IPS-18a (cell line): ENCODE measurements around the gene SPATA22.
"Not testable (repeated sequence)": the region's sequence is repeated elsewhere in the genome, so short reads cannot be mapped to it uniquely, and the experiment has no call there.

ENCODE experiments used
- H3K27ac ChIP-seq: one replicate; pipeline ENCODE4 v1.5.1; 2013; ENCODE audit warnings: low read length
- H3K27me3 ChIP-seq: one replicate; pipeline ENCODE4 v1.6.1; 2013; ENCODE audit warnings: mild to moderate bottlenecking, low read length; ENCODE audit not compliant: control insufficient read depth, insufficient read depth
- H3K36me3 ChIP-seq: one replicate; pipeline ENCODE4 v1.6.1; 2013; ENCODE audit warnings: low read depth, low read length; ENCODE audit not compliant: control insufficient read depth
- H3K4me1 ChIP-seq: one replicate; pipeline ENCODE4 v1.6.1; 2013; ENCODE audit warnings: low read depth, low read length; ENCODE audit not compliant: control insufficient read depth
- H3K4me3 ChIP-seq: one replicate; pipeline ENCODE4 v1.5.1; 2013; ENCODE audit warnings: low read length
- H3K9ac ChIP-seq: one replicate; pipeline ENCODE4 v1.6.1; 2013; ENCODE audit warnings: mild to moderate bottlenecking, low read length, moderate library complexity
- H3K9me3 ChIP-seq: one replicate; pipeline ENCODE4 v1.6.1; 2013; ENCODE audit warnings: low read depth, low read length; ENCODE audit not compliant: control insufficient read depth

The SPATA22 gene

DNA sequence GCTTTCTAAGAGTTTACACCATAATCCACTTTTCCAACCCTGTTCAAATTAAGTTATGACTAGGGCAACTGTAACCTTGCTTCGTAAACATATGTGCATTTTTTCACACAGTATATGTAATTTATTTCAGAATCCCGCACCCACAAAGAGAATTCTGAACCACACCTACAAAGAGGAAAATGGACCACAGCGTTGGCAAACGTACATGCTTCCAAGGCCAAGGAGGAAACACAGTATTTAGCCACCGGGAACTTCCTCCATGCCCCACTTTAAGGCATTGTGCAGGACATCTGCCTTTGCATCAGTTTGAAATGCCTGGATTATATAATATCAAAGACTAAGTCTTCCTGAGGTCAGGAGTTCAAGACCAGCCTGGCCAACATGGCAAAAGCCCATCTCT is 2.1 kb downstream of the SPATA22 start:
- H3K4me1 ChIP-seq, result no peaks in the 10 kb centered on the region
- H3K9ac ChIP-seq, result no peak overlapping the region
- H3K27ac ChIP-seq, result no peak overlapping the region
- no peaks in the 10 kb centered on the region for H3K9me3 ChIP-seq
- no peak overlapping the region for H3K4me3 ChIP-seq
- H3K36me3 ChIP-seq, result no peaks in the 10 kb centered on the region
- no peaks in the 10 kb centered on the region for H3K27me3 ChIP-seq

- H3K9me3 ChIP-seq, H3K4me3 ChIP-seq, H3K27ac ChIP-seq, H3K4me1 ChIP-seq, H3K9ac ChIP-seq, H3K36me3 ChIP-seq, H3K27me3 ChIP-seq: not testable (repeated sequence)
Measured at GRCh38 chr17:3466355-3466754, 5.3 kb downstream of the SPATA22 start.

GRCh38 chr17:3448059-3448665 is 23.5 kb downstream of the SPATA22 start:
- no peak overlapping the region for H3K4me3 ChIP-seq
- H3K36me3 ChIP-seq, result no peaks in the 10 kb centered on the region
- no peak overlapping the region for H3K9ac ChIP-seq
- no peaks in the 10 kb centered on the region for H3K27me3 ChIP-seq
- no peaks in the 10 kb centered on the region for H3K4me1 ChIP-seq
- H3K27ac ChIP-seq, result no peak overlapping the region
- no peaks in the 10 kb centered on the region for H3K9me3 ChIP-seq

DNA sequence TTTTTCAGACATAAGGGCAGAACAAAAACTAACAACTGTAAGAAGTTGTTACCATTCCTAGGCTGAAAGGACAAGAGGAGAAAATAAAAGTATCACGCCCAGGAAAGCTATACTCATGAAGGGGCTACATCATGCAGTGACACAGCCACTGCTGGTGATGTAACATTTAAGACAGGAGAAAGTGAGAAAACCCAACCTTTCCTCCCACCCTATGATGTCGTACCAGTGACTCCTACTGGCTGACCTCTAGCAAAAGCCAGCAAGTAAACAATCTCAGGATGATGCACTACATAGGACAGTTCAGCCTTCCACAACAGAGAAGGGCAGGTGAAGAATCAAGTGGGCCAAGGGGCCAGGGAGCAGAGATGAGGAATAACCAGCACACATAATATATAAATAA is 24.0 kb downstream of the SPATA22 start:
- Histone ChIP-seq H3K9me3 (no peaks in the 10 kb centered on the region), H3K27ac (no peak overlapping the region), H3K4me1 (no peaks in the 10 kb centered on the region), H3K36me3 (no peaks in the 10 kb centered on the region), H3K9ac (no peak overlapping the region), H3K27me3 (no peaks in the 10 kb centered on the region), H3K4me3 (no peak overlapping the region)

- Histone ChIP-seq H3K36me3 (no peaks in the 10 kb centered on the region), H3K9ac (no peak overlapping the region), H3K27me3 (no peaks in the 10 kb centered on the region), H3K27ac (no peak overlapping the region), H3K4me1 (no peaks in the 10 kb centered on the region), H3K9me3 (no peaks in the 10 kb centered on the region), H3K4me3 (no peak overlapping the region)
Measured at GRCh38 chr17:3440451-3440850, 31.2 kb downstream of the SPATA22 start.

GRCh38 chr17:3438368-3438767 is 33.3 kb downstream of the SPATA22 start:
- Histone ChIP-seq H3K36me3 (no peaks in the 10 kb centered on the region), H3K9me3 (no peaks in the 10 kb centered on the region), H3K27me3 (no peaks in the 10 kb centered on the region), H3K4me3 (no peak overlapping the region), H3K27ac (no peak overlapping the region), H3K9ac (no peak overlapping the region), H3K4me1 (no peaks in the 10 kb centered on the region)

- Histone ChIP-seq H3K4me1 (no peaks in the 10 kb centered on the region), H3K9ac (no peak within 1 kb of the TSS), H3K27ac (no peak within 1 kb of the TSS), H3K9me3 (peaks cover 2% of the 10 kb centered on the region), H3K4me3 (no peak within 1 kb of the TSS), H3K27me3 (no peaks in the 10 kb centered on the region), H3K36me3 (no peaks in the 10 kb centered on the region)
Measured at GRCh38 chr17:3433741-3434140, 37.9 kb downstream of the SPATA22 start, which contains the start of gene OR1E2. Gene OR1E2 (minus strand): TSS chr17:3433841. CDS start chr17:3433841, 0 bp downstream.

DNA sequence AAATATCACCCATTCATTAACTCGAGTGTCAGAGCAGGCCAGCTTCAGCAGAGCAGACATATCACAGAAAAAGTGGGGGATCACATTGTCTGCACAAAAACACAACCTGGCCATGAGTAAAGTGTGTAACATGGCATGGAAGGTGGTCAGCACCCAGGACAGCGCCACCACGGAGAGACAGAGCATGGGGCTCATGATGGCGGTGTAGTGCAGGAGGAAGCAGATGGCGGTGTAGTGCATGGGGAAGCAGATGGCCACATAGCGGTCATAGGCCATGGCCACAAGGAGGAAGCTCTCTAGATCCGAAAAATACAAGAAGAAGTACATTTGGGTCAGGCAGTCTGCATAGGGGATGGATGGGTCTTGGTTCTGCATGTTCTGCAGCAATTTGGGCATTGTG is 38.4 kb downstream of the SPATA22 start:
- H3K27me3 ChIP-seq, H3K9ac ChIP-seq, H3K4me3 ChIP-seq, H3K9me3 ChIP-seq, H3K4me1 ChIP-seq, H3K27ac ChIP-seq, H3K36me3 ChIP-seq: not testable (repeated sequence)

DNA sequence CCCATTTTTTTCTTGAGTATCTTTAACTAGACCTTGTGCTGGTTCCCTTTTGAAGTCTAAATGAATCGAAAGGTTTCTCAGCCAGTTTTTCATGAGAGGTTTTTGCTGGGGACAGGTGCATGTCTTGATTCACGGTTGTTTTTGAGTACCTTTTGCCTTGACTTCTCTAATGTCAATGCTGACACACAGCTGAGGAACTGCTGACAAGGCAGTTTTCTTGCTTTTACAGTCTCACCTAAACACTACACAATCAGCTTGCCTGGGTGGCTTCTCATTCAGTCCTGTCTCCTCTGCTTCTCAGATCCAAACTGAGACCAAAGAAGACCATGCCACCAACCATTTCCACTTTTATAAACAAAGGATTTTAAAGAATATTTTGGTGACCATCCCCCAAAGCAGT is 53.4 kb downstream of the SPATA22 start:
- H3K9me3 ChIP-seq, result peaks cover 3% of the 10 kb centered on the region
- H3K27ac ChIP-seq, result no peak overlapping the region
- H3K36me3 ChIP-seq, result no peaks in the 10 kb centered on the region
- H3K4me1 ChIP-seq, result no peaks in the 10 kb centered on the region
- H3K9ac ChIP-seq, result no peak overlapping the region
- H3K4me3 ChIP-seq, result no peak overlapping the region
- no peaks in the 10 kb centered on the region for H3K27me3 ChIP-seq

- Histone ChIP-seq H3K36me3 (no peaks in the 10 kb centered on the region), H3K9me3 (peaks cover 3% of the 10 kb centered on the region), H3K27ac (no peak overlapping the region), H3K4me1 (no peaks in the 10 kb centered on the region), H3K4me3 (no peak overlapping the region), H3K27me3 (no peaks in the 10 kb centered on the region), H3K9ac (no peak overlapping the region)
Measured at GRCh38 chr17:3415610-3416009, 56.0 kb downstream of the SPATA22 start.

- H3K4me3 ChIP-seq, H3K27me3 ChIP-seq, H3K36me3 ChIP-seq, H3K4me1 ChIP-seq, H3K9ac ChIP-seq, H3K27ac ChIP-seq: not testable (repeated sequence)
- peaks cover 12% of the 10 kb centered on the region for H3K9me3 ChIP-seq
Measured at GRCh38 chr17:3412216-3412615, 59.4 kb downstream of the SPATA22 start.

GRCh38 chr17:3411070-3411469 is 60.5 kb downstream of the SPATA22 start, which contains the start of gene OR3A3:
Gene OR3A3 (plus strand): TSS chr17:3411370.
- H3K4me3 ChIP-seq, result no peak within 1 kb of the TSS
- no peak within 1 kb of the TSS for H3K27ac ChIP-seq
- H3K4me1 ChIP-seq, result no peaks in the 10 kb centered on the region
- H3K9ac ChIP-seq, result no peak within 1 kb of the TSS
- no peaks in the 10 kb centered on the region for H3K27me3 ChIP-seq
- no peaks in the 10 kb centered on the region for H3K36me3 ChIP-seq
- H3K9me3 ChIP-seq, result peaks cover 17% of the 10 kb centered on the region
